Measurements from ENCODE around the gene OSBPL6. TPM values are rescaled to one million over a fixed set of nuclear protein-coding genes. Genes with fewer than 3 reads are reported as not detected.

The OSBPL6 gene
- 1.1 and 4.1 TPM in 2 replicates for total RNA-seq

DNA sequence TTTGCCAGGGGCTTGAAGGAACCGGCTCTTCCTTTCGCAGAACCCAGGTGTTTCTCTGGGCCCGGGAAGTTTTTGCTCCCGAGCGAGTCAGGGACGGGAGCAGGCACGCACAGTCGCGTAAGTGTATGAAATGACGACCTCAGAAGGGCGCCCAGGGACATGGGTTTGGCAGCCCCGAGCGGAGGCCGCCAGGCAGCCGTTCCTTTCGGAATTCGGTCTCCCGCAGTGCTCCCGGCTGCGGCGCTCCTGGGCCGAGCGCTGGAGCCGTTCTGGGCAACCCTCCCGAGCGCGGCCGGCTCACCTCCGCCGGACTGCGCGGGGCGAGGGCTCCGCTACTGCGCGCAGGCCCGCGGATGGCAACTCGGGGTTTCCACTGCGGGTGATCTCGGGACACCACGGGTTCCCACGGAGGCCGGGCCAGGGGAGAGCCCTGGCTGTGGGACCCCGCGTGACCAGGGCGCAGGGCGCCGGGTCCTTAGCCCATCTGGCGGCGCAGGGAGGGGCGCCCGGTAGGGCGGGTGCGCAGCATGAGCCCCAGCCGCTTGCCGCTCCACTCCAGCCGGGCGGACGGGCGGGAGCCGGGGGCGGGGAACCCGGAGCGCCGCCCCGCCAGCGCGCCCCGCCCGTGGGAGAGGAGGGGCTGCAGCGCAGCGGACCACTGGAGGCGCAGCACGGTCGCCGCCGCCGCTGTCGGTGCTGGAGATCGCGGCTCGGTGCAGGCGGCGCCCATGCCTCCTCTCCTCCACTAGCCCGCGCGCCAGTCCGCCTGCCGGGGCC, at the start of gene OSBPL6:
Gene OSBPL6, plus strand, starts transcription at position 690 of the 777 bp plus-strand sequence. CDS start 111,673 bp downstream, outside the sequence.

DNA sequence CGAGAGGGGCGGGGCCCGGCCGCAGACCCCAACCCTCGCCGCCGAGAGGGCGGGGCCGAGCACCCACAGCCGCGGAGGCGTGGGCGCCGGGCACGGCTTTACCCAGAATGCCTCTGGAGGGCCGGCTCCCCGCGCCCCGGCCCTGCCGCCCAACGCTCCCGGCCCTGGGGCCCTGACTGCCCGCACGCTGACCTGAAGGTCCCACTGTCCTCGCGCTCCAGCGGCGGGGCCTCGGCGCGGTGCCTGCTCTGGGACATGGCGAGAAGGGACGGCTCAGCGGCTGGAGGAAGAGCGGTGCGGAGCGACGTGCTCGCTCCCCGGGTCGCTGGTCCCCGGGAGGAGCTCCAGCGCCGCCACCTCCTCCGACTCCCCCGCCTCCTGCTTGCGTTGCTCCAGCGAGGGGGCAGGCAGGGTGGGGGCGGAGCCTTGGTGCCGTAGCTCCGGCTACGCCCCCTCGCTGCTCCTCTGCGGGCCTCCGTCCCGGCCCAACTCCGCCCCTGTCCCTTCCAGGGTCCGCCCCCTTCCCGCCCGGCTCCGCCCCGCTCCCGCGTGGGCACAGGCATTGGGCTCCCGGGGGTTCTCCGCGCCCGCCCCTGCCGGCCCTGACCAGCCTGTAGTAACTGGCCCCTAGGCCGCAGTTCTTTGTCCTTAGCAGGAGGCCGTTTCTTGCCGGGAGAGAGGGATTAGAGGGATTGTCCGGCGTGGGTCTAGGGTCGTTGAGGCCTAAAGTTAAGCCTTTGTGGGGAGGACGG, 256.6 kb downstream of the OSBPL6 start, which contains the start of the genes PJVK and PRKRA:
Gene PJVK, plus strand, starts transcription at position 605 of the 752 bp plus-strand sequence. CDS start 2,032 bp downstream, outside the sequence.
Gene PRKRA, minus strand, starts transcription at position 402 of the 752 bp plus-strand sequence. Its CDS starts 145 bp downstream, at position 257.

Other genes starting within 250 kb of the OSBPL6 start
- gene PDE11A, start 121.7 kb upstream of the OSBPL6 start, total RNA-seq = 0.09 TPM in 1 of 2 replicates, not detected in the other
- gene RBM45, start 82.1 kb upstream of the OSBPL6 start, total RNA-seq = 20.9 and 21.7 TPM in 2 replicates

Measured in dermis lymphatic vessel endothelial cell (primary cell).